ENCODE data around the gene SSBP3.

The SSBP3 gene

GRCh38 chr1:54268762-54269297 is 137.4 kb downstream of the SSBP3 start:
- Histone ChIP-seq H3K27me3 (ENCODE audit: insufficient read depth, poor library complexity, severe bottlenecking) (no peaks in the 10 kb centered on the region), H3K4me3 (replicated peaks; ENCODE audit: insufficient read depth, low read length) (no peak overlapping the region), H3K27ac (replicated peaks) (no peak overlapping the region)
- TF ChIP-seq, protein P1, sequence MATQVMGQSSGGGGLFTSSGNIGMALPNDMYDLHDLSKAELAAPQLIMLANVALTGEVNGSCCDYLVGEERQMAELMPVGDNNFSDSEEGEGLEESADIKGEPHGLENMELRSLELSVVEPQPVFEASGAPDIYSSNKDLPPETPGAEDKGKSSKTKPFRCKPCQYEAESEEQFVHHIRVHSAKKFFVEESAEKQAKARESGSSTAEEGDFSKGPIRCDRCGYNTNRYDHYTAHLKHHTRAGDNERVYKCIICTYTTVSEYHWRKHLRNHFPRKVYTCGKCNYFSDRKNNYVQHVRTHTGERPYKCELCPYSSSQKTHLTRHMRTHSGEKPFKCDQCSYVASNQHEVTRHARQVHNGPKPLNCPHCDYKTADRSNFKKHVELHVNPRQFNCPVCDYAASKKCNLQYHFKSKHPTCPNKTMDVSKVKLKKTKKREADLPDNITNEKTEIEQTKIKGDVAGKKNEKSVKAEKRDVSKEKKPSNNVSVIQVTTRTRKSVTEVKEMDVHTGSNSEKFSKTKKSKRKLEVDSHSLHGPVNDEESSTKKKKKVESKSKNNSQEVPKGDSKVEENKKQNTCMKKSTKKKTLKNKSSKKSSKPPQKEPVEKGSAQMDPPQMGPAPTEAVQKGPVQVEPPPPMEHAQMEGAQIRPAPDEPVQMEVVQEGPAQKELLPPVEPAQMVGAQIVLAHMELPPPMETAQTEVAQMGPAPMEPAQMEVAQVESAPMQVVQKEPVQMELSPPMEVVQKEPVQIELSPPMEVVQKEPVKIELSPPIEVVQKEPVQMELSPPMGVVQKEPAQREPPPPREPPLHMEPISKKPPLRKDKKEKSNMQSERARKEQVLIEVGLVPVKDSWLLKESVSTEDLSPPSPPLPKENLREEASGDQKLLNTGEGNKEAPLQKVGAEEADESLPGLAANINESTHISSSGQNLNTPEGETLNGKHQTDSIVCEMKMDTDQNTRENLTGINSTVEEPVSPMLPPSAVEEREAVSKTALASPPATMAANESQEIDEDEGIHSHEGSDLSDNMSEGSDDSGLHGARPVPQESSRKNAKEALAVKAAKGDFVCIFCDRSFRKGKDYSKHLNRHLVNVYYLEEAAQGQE (IDR thresholded peaks at IDR 0.05; ENCODE audit: insufficient replicate concordance, low read depth), result no peak
- TF ChIP-seq GABPA (IDR thresholded peaks at IDR 0.05; ENCODE audit: low read depth), result no peak
- TF ChIP-seq CTCF (IDR thresholded peaks at IDR 0.05; ENCODE audit: insufficient read depth, low read length), result no peak
- TF ChIP-seq SPI1 (IDR thresholded peaks at IDR 0.05; ENCODE audit: borderline replicate concordance, low read depth), result no peak
- no peak for TF ChIP-seq POLR2AphosphoS5 (IDR thresholded peaks at IDR 0.05; ENCODE audit: low read depth)
- DNase-seq (ENCODE audit: low read depth in 1 of 2, low spot score in 1 of 2), result no peak

GRCh38 chr1:54267815-54268761 is 138.1 kb downstream of the SSBP3 start:
- Histone ChIP-seq H3K27me3 (ENCODE audit: insufficient read depth, poor library complexity, severe bottlenecking) (no peaks in the 10 kb centered on the region), H3K4me3 (replicated peaks; ENCODE audit: insufficient read depth, low read length) (no peak overlapping the region), H3K27ac (replicated peaks) (no peak overlapping the region)
- DNase-seq (ENCODE audit: low read depth in 1 of 2, low spot score in 1 of 2), result no peak
- TF ChIP-seq, protein P1 (IDR thresholded peaks at IDR 0.05; ENCODE audit: insufficient replicate concordance, low read depth), result no peak

- Histone ChIP-seq H3K27me3 (ENCODE audit: insufficient read depth, poor library complexity, severe bottlenecking) (no peaks in the 10 kb centered on the region), H3K4me3 (replicated peaks; ENCODE audit: insufficient read depth, low read length) (no peak overlapping the region), H3K27ac (replicated peaks) (no peak overlapping the region)
- TF ChIP-seq POLR2AphosphoS5 (IDR thresholded peaks at IDR 0.05; ENCODE audit: low read depth) (no peak), GABPA (IDR thresholded peaks at IDR 0.05; ENCODE audit: low read depth) (no peak), CTCF (IDR thresholded peaks at IDR 0.05; ENCODE audit: insufficient read depth, low read length) (no peak), SPI1 (IDR thresholded peaks at IDR 0.05; ENCODE audit: borderline replicate concordance, low read depth) (no peak)
- TF ChIP-seq, protein P1 (IDR thresholded peaks at IDR 0.05; ENCODE audit: insufficient replicate concordance, low read depth), result no peak
- no peak for DNase-seq (ENCODE audit: low read depth in 1 of 2, low spot score in 1 of 2)
Measured at GRCh38 chr1:54266908-54267307, 139.3 kb downstream of the SSBP3 start.

All from HL-60 (cell line).